ENCODE results near the gene RPL29.

GRCh38 chr3:52038227-52038626 lies 42.5 kb upstream of the RPL29 start:
- TF ChIP-seq TAF1 (IDR thresholded peaks at IDR 0.05; ENCODE audit: borderline replicate concordance, low read depth, low read length): no peak
- TF ChIP-seq POLR2A (IDR thresholded peaks at IDR 0.05; ENCODE audit: low read depth, low read length): no peak

All from GM12892 (cell line).